Measurements from ENCODE around the gene SCGB1A1. TPM values are rescaled to one million over a fixed set of nuclear protein-coding genes. Genes with fewer than 3 reads are reported as not detected.
A peak's percentile ranks its signal among the peaks of the same experiment; 100 is the strongest.

Gene SCGB1A1
- total RNA-seq, 1 donor from 2014 or later: not detected

DNA sequence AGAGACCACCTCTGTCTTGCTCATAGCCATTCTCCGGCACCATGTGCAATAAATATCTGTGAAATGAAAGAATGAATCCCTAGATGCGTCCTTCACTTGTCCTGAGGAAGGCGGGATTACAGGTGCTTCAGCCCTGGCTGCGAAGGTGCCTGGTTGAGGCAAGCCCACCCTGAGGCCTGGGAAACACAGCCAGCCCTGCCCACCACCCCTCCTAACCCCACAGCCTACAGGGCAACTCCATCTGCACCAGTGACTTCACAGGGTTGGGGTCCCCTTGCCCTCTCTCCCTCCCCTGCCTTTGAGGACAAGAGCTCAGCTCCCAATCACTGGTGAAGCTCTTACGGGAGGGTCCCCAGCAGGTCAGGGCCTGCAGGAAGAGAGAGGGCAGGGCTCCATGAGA is 17.5 kb upstream of the SCGB1A1 start:
- Histone ChIP-seq H3K4me1 (peaks cover 64% of the 10 kb centered on the region), H3K9me3 (replicated peaks) (no peaks in the 10 kb centered on the region), H3K27me3 (ENCODE audit: low read depth) (no peaks in the 10 kb centered on the region), H3K36me3 (no peaks in the 10 kb centered on the region), H3K4me3 (peak overlapping the region; percentile 14), H3K27ac (replicated peaks) (peak overlapping the region; percentile 74)
- DNase-seq: no peak
- TF ChIP-seq, protein P1, sequence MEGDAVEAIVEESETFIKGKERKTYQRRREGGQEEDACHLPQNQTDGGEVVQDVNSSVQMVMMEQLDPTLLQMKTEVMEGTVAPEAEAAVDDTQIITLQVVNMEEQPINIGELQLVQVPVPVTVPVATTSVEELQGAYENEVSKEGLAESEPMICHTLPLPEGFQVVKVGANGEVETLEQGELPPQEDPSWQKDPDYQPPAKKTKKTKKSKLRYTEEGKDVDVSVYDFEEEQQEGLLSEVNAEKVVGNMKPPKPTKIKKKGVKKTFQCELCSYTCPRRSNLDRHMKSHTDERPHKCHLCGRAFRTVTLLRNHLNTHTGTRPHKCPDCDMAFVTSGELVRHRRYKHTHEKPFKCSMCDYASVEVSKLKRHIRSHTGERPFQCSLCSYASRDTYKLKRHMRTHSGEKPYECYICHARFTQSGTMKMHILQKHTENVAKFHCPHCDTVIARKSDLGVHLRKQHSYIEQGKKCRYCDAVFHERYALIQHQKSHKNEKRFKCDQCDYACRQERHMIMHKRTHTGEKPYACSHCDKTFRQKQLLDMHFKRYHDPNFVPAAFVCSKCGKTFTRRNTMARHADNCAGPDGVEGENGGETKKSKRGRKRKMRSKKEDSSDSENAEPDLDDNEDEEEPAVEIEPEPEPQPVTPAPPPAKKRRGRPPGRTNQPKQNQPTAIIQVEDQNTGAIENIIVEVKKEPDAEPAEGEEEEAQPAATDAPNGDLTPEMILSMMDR (IDR thresholded peaks at IDR 0.05; ENCODE audit: borderline replicate concordance): no peak
- intact Hi-C loops (cut with micrococcal nuclease): no loop called here

DNA sequence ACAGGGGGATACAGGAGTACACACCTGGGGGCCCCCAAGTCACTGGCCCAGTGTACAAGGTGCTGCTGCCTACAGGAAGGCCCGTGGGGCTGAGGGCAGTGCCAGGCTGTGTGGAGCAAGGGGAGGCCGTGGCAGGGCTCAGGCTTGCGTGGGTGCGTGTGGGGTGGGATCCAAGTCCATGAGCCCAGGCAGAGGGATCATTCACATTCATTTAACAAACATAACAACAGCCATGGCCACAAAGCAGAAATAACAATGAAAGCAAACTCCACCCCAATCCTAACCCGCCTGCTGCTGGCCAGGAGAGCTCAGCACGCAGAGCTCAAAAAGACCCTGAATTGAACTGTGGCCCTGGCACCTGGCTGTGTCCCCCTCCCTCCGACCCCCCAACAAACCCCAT is 17.0 kb upstream of the SCGB1A1 start:
- intact Hi-C loops (cut with micrococcal nuclease): no loop called here
- no peaks in the 10 kb centered on the region for H3K27me3 ChIP-seq (ENCODE audit: low read depth)
- no peak for DNase-seq
- peak overlapping the region; percentile 74 for H3K27ac ChIP-seq (replicated peaks)
- TF ChIP-seq, protein P1 (IDR thresholded peaks at IDR 0.05; ENCODE audit: borderline replicate concordance): no peak
- H3K9me3 ChIP-seq (replicated peaks): no peaks in the 10 kb centered on the region
- H3K36me3 ChIP-seq: no peaks in the 10 kb centered on the region
- peaks cover 60% of the 10 kb centered on the region for H3K4me1 ChIP-seq
- H3K4me3 ChIP-seq: peak overlapping the region; percentile 14

GRCh38 chr11:62402226-62402959 is 16.4 kb upstream of the SCGB1A1 start:
- TF ChIP-seq, protein P1 (IDR thresholded peaks at IDR 0.05; ENCODE audit: borderline replicate concordance): no peak
- H3K4me3 ChIP-seq: peak overlapping the region; percentile 14
- H3K27ac ChIP-seq (replicated peaks): peak overlapping the region; percentile 74
- H3K36me3 ChIP-seq: no peaks in the 10 kb centered on the region
- H3K27me3 ChIP-seq (ENCODE audit: low read depth): no peaks in the 10 kb centered on the region
- DNase-seq: peak; percentile 63
- no peaks in the 10 kb centered on the region for H3K9me3 ChIP-seq (replicated peaks)
- intact Hi-C loops (cut with micrococcal nuclease): no loop called here
- H3K4me1 ChIP-seq: peaks cover 54% of the 10 kb centered on the region

- Histone ChIP-seq H3K27ac (replicated peaks) (peak overlapping the region; percentile 74), H3K27me3 (ENCODE audit: low read depth) (no peaks in the 10 kb centered on the region), H3K4me1 (peaks cover 46% of the 10 kb centered on the region), H3K36me3 (no peaks in the 10 kb centered on the region), H3K4me3 (no peak overlapping the region), H3K9me3 (replicated peaks) (no peaks in the 10 kb centered on the region)
- intact Hi-C loops (cut with micrococcal nuclease): no loop called here
- DNase-seq: no peak
- TF ChIP-seq, protein P1 (IDR thresholded peaks at IDR 0.05; ENCODE audit: borderline replicate concordance): no peak
Measured at GRCh38 chr11:62402960-62403730, 15.7 kb upstream of the SCGB1A1 start.

- TF ChIP-seq, protein P1 (IDR thresholded peaks at IDR 0.05; ENCODE audit: borderline replicate concordance): no peak
- DNase-seq: no peak
- Histone ChIP-seq H3K9me3 (replicated peaks) (no peaks in the 10 kb centered on the region), H3K36me3 (no peaks in the 10 kb centered on the region), H3K4me1 (peaks cover 34% of the 10 kb centered on the region), H3K4me3 (no peak overlapping the region), H3K27me3 (ENCODE audit: low read depth) (no peaks in the 10 kb centered on the region), H3K27ac (replicated peaks) (no peak overlapping the region)
- intact Hi-C loops (cut with micrococcal nuclease): no loop called here
Measured at GRCh38 chr11:62404435-62404834, 14.4 kb upstream of the SCGB1A1 start.
